ACC112 (cell line): ENCODE measurements around the gene RPS18.
A peak's percentile ranks its signal among the peaks of the same experiment; 100 is the strongest.

ENCODE experiments used
- H2AFZ ChIP-seq: fragments of 200-600 bp; sonication (generic); one replicate; pipeline ENCODE4 v1.6.0; 2017; ENCODE audit warnings: antibody characterized with exemption, low read length; ENCODE audit not compliant: unreplicated experiment
- H3K27ac ChIP-seq: fragments of 200-600 bp; sonication (generic); 2 replicates; pipeline ENCODE4 v1.5.1; 2014; ENCODE audit warnings: low read depth, mild to moderate bottlenecking, antibody characterized with exemption, low read length, moderate library complexity
- H3K27me3 ChIP-seq: fragments of 200-600 bp; sonication (generic); 2 replicates; pipeline ENCODE4 v1.6.1; 2014; ENCODE audit warnings: mild to moderate bottlenecking, antibody characterized with exemption, low read length, moderate library complexity, mixed read lengths; ENCODE audit not compliant: insufficient read depth
- H3K36me3 ChIP-seq: fragments of 200-600 bp; sonication (generic); 2 replicates; pipeline ENCODE4 v1.6.1; 2016; ENCODE audit warnings: mild to moderate bottlenecking, antibody characterized with exemption, low read length, moderate library complexity, mixed read lengths; ENCODE audit not compliant: insufficient read depth
- H3K4me1 ChIP-seq: fragments of 200-600 bp; sonication (generic); one replicate; pipeline ENCODE4 v1.6.1; 2016; ENCODE audit warnings: low read length, mixed read lengths; ENCODE audit not compliant: insufficient read depth, unreplicated experiment, control insufficient read depth
- H3K4me3 ChIP-seq: fragments of 200-600 bp; sonication (generic); 2 replicates; pipeline ENCODE4 v1.5.1; 2014; ENCODE audit warnings: mild to moderate bottlenecking, low read depth, low read length
- H3K79me2 ChIP-seq: fragments of 200-600 bp; sonication (generic); one replicate; pipeline ENCODE4 v1.6.0; 2016; ENCODE audit warnings: low read length; ENCODE audit not compliant: control insufficient read depth, unreplicated experiment, insufficient read depth

Gene RPS18

DNA sequence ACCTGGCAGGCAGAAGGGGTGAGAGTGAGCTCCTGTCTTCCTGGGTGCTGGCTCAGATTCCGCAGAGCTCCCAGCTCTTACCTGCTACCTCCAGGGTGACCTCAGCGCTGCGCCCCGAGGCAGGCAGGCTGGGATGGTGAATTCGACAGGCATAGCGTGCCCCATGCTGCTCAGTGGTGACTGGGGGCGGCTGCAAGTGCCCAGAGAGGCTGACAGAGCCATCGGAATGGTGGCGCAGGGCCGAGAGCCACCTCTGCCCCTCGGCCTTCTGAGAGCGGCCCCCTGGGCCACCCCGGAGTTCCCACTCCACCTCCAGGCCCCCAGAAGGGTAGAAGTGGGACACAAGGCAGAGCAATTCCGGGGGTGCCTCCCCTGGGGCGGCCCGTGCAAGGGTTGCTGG is 32.3 kb downstream of the RPS18 start:
- Histone ChIP-seq H3K4me1 (no peaks in the 10 kb centered on the region), H3K27me3 (no peaks in the 10 kb centered on the region), H3K4me3 (no peak overlapping the region), H3K79me2 (peaks cover 22% of the 10 kb centered on the region), H3K27ac (no peak overlapping the region), H3K36me3 (peaks cover 9% of the 10 kb centered on the region), H2AFZ (no peak overlapping the region)

- H3K36me3 ChIP-seq = peaks cover 9% of the 10 kb centered on the region
- no peak overlapping the region for H2AFZ ChIP-seq
- H3K4me1 ChIP-seq = no peaks in the 10 kb centered on the region
- H3K27me3 ChIP-seq = no peaks in the 10 kb centered on the region
- H3K79me2 ChIP-seq = peaks cover 24% of the 10 kb centered on the region
- no peak overlapping the region for H3K27ac ChIP-seq
- H3K4me3 ChIP-seq = no peak overlapping the region
Observed at GRCh38 chr6:33305052-33305451, 33.2 kb downstream of the RPS18 start.

GRCh38 chr6:33306356-33306755 is 34.5 kb downstream of the RPS18 start:
- no peaks in the 10 kb centered on the region for H3K27me3 ChIP-seq
- H3K36me3 ChIP-seq = peaks cover 9% of the 10 kb centered on the region
- no peak overlapping the region for H3K27ac ChIP-seq
- H3K4me3 ChIP-seq = no peak overlapping the region
- no peaks in the 10 kb centered on the region for H3K4me1 ChIP-seq
- peaks cover 25% of the 10 kb centered on the region for H3K79me2 ChIP-seq
- no peak overlapping the region for H2AFZ ChIP-seq

GRCh38 chr6:33312361-33313104 is 40.7 kb downstream of the RPS18 start:
- peak overlapping the region; percentile 93 for H3K27ac ChIP-seq
- H3K4me3 ChIP-seq = peak overlapping the region; percentile 97
- peaks cover 53% of the 10 kb centered on the region for H3K79me2 ChIP-seq
- H3K36me3 ChIP-seq = peaks cover 6% of the 10 kb centered on the region
- H3K4me1 ChIP-seq = peaks cover 15% of the 10 kb centered on the region
- H2AFZ ChIP-seq = no peak overlapping the region
- no peaks in the 10 kb centered on the region for H3K27me3 ChIP-seq

GRCh38 chr6:33313105-33313708 is 41.3 kb downstream of the RPS18 start:
- no peaks in the 10 kb centered on the region for H3K27me3 ChIP-seq
- H3K4me1 ChIP-seq = peaks cover 16% of the 10 kb centered on the region
- H3K36me3 ChIP-seq = peaks cover 3% of the 10 kb centered on the region; the same call in 1 of the 2 replicates
- H3K27ac ChIP-seq = peak overlapping the region; percentile 93
- H3K79me2 ChIP-seq = peaks cover 50% of the 10 kb centered on the region
- H2AFZ ChIP-seq = no peak overlapping the region
- H3K4me3 ChIP-seq = peak overlapping the region; percentile 97

DNA sequence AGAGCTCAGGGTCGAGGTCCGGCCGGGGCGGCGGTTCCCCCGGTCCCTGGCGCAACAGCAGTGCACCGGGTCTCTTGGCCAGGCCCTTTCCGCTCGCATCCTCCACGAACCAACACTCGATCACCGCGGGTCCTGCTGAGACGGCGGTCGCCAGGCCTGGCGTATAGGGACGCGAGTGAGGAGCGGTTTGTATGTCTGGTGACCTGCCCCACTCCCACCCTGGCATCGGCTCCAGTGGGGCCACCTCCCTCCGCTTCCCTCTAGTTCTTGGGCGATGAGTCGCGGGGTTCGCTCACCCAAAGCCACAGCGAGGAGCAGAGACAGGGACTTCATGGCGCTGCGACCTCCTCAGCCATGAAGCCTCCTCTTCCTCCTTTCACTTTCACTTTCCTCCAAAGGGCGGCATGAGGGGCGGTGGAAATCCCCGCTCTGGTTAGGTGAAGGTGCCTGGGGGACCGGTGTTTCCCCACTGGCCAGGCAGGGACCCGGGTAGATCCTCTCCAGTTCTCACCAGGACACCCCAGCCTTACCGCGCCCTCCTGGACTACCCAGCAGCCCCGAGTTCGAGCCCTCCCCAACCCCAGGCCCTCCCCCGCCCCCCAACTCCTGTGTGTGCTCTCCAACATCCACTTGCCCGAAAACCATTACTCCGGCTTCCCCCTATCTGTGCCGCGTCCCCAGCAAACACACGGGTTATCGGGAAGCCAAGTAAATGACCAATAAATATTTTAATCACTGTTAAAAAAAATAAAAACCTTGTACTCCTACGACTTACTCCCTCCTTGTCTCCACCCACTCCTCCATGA is 42.0 kb downstream of the RPS18 start, which contains the start of gene TAPBP:
Gene TAPBP, minus strand, starts transcription at position 370 of the 806 bp plus-strand sequence. Its CDS starts 37 bp downstream, at position 333.
- Histone ChIP-seq H3K79me2 (peaks cover 48% of the 10 kb centered on the region), H3K27me3 (no peaks in the 10 kb centered on the region), H3K27ac (peak within 1 kb of the TSS; percentile 93), H3K4me1 (peaks cover 23% of the 10 kb centered on the region), H3K36me3 (no peaks in the 10 kb centered on the region; the same call in 1 of the 2 replicates), H2AFZ (no peak within 1 kb of the TSS), H3K4me3 (peak within 1 kb of the TSS; percentile 97)

GRCh38 chr6:33314515-33314942 is 42.7 kb downstream of the RPS18 start:
- no peak overlapping the region for H2AFZ ChIP-seq
- H3K79me2 ChIP-seq = peaks cover 51% of the 10 kb centered on the region
- H3K27ac ChIP-seq = peak overlapping the region; percentile 93
- no peaks in the 10 kb centered on the region for H3K27me3 ChIP-seq
- peak overlapping the region; percentile 97 for H3K4me3 ChIP-seq
- H3K36me3 ChIP-seq = peaks cover 4% of the 10 kb centered on the region; the same call in 1 of the 2 replicates
- peaks cover 29% of the 10 kb centered on the region for H3K4me1 ChIP-seq

- peaks cover 6% of the 10 kb centered on the region; the same call in 1 of the 2 replicates for H3K36me3 ChIP-seq
- peak overlapping the region; percentile 97 for H3K4me3 ChIP-seq
- H3K4me1 ChIP-seq = peaks cover 36% of the 10 kb centered on the region
- peak overlapping the region; percentile 93 for H3K27ac ChIP-seq
- no peaks in the 10 kb centered on the region for H3K27me3 ChIP-seq
- H3K79me2 ChIP-seq = peaks cover 55% of the 10 kb centered on the region
- H2AFZ ChIP-seq = no peak overlapping the region
Observed at GRCh38 chr6:33314943-33315792, 43.3 kb downstream of the RPS18 start.

DNA sequence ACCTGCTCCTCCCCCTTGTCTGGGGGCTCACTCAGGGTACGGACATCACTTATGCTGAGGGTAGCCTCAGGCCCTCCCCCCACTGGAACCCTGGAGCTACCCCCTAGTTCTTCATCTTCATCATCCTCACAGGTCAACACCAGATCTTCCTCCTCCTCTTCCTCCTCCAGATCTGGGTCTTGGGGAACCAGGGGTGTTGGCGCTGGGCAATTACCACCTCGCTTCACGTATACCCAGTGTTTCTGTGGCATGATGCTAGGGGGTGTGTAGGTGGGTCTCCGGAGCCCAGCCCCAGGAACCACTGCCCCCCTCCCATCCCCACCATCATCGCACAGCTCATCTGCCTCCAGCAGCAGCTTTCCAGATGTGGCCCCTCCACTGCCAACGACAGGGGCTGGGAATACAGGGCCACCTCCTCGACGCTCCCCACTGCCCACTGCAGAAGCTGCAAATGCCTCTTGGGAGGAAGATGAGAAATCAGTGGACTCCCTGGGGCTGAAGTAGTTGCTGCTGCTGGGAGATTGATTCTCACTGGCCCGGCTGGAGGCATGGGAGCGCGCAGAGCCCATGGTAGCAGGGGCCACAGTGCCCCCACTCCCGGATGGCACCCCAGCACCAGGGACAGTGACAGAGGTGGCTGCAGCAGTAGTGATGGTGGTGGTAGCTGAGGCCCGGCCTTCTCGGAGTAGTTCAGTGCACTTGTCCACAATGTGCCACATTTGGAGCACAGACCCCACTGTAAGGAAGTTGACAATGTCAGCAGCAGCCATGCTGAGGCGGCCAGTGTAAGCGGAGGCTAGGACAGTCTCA is 44.1 kb downstream of the RPS18 start:
- no peaks in the 10 kb centered on the region for H3K27me3 ChIP-seq
- H3K79me2 ChIP-seq = peaks cover 55% of the 10 kb centered on the region
- no peak overlapping the region for H3K27ac ChIP-seq
- H3K4me1 ChIP-seq = peaks cover 42% of the 10 kb centered on the region
- H3K4me3 ChIP-seq = no peak overlapping the region
- peaks cover 8% of the 10 kb centered on the region; the same call in 1 of the 2 replicates for H3K36me3 ChIP-seq
- H2AFZ ChIP-seq = no peak overlapping the region
